22Rv1 (cell line): ENCODE results near the gene PDE10A.

Experiments used
- H3K27ac ChIP-seq: fragments of 450-650 bp; 2 replicates; pipeline ENCODE4 v1.5.1; 2017
- ZFX ChIP-seq: fragments of 450-650 bp; IDR thresholded peaks from 2 replicates; pipeline ENCODE4 v1.6.1; 2017; ENCODE audit warnings: antibody characterized with exemption, borderline replicate concordance
- TF ChIP-seq, protein P1 (sequence below): fragments of 450-650 bp; IDR thresholded peaks from 2 replicates; pipeline ENCODE4 v1.5.1; 2017; ENCODE audit warnings: mild to moderate bottlenecking

The PDE10A gene

DNA sequence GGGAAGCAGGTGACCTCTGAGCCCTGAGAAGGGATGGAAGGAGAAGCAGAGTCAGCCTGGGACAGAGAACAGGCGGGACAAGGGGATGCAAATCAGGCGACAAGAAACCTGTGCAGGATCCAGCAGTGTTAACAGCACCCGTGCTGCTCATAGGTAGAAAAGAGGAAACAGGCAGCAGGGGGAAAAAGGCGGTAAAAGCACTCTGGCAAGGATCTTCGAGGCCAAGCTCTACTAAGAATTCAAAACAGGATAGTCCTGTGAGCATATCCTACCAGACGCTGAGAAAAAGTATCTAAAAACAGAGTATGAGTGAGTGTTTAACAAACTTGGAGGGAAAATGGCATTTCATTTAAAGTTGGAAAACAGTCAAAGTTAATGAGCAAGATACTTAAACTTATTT lies 370.4 kb downstream of the PDE10A start:
- TF ChIP-seq, protein P1, sequence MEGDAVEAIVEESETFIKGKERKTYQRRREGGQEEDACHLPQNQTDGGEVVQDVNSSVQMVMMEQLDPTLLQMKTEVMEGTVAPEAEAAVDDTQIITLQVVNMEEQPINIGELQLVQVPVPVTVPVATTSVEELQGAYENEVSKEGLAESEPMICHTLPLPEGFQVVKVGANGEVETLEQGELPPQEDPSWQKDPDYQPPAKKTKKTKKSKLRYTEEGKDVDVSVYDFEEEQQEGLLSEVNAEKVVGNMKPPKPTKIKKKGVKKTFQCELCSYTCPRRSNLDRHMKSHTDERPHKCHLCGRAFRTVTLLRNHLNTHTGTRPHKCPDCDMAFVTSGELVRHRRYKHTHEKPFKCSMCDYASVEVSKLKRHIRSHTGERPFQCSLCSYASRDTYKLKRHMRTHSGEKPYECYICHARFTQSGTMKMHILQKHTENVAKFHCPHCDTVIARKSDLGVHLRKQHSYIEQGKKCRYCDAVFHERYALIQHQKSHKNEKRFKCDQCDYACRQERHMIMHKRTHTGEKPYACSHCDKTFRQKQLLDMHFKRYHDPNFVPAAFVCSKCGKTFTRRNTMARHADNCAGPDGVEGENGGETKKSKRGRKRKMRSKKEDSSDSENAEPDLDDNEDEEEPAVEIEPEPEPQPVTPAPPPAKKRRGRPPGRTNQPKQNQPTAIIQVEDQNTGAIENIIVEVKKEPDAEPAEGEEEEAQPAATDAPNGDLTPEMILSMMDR, result no peak
- no peak for TF ChIP-seq ZFX
- H3K27ac ChIP-seq, result no peak overlapping the region
